OCI-LY1 (cell line): Measurements from ENCODE around the gene CRB2.

ENCODE experiments used
- H2AFZ ChIP-seq: fragments of 200-600 bp; sonication (generic), shearing (Covaris generic); 2 replicates; pipeline ENCODE4 v1.6.0; 2014; ENCODE audit warnings: antibody characterized with exemption, mild to moderate bottlenecking, low read length
- H3F3A ChIP-seq: fragments of 200-600 bp; sonication (generic), shearing (Covaris generic); 2 replicates; pipeline ENCODE4 v1.6.0; 2014; ENCODE audit warnings: mild to moderate bottlenecking, antibody characterized with exemption, low read length, moderate library complexity; ENCODE audit not compliant: insufficient read depth
- H3K27ac ChIP-seq: fragments of 200-600 bp; sonication (generic); 2 replicates; pipeline ENCODE4 v1.5.1; 2014; ENCODE audit warnings: low read length, mixed run types, mild to moderate bottlenecking, low read depth; ENCODE audit not compliant: poor library complexity, severe bottlenecking
- H3K27me3 ChIP-seq: fragments of 200-600 bp; sonication (generic); 2 replicates; pipeline ENCODE4 v1.6.0; 2014; ENCODE audit warnings: antibody characterized with exemption, mild to moderate bottlenecking, low read length, moderate library complexity; ENCODE audit not compliant: insufficient read depth
- H3K36me3 ChIP-seq: fragments of 200-600 bp; sonication (generic); 2 replicates; pipeline ENCODE4 v1.6.1; 2014; ENCODE audit warnings: mild to moderate bottlenecking, antibody characterized with exemption, low read length, moderate library complexity, mixed read lengths; ENCODE audit not compliant: insufficient read depth
- H3K4me1 ChIP-seq: fragments of 200-600 bp; sonication (generic); 2 replicates; pipeline ENCODE4 v1.5.1; 2014; ENCODE audit warnings: mild to moderate bottlenecking, low read length, moderate library complexity; ENCODE audit not compliant: insufficient read depth, severe bottlenecking
- H3K4me2 ChIP-seq: fragments of 200-600 bp; sonication (generic), shearing (Covaris generic); 2 replicates; pipeline ENCODE4 v1.6.1; 2014; ENCODE audit warnings: low read length
- H3K4me3 ChIP-seq: fragments of 200-600 bp; sonication (generic); 2 replicates; pipeline ENCODE4 v1.5.1; 2014; ENCODE audit warnings: low read length, low read depth, mild to moderate bottlenecking, mixed read lengths; ENCODE audit not compliant: poor library complexity, severe bottlenecking
- H3K79me2 ChIP-seq: fragments of 200-600 bp; shearing (Covaris generic); 2 replicates; pipeline ENCODE4 v1.6.1; 2016; ENCODE audit warnings: mixed run types, low read length, mixed read lengths; ENCODE audit not compliant: insufficient read depth
- H3K9ac ChIP-seq: fragments of 200-600 bp; sonication (generic), shearing (Covaris generic); 2 replicates; pipeline ENCODE4 v1.6.1; 2014; ENCODE audit warnings: mild to moderate bottlenecking, low read length, mixed read lengths
- H3K9me2 ChIP-seq: fragments of 200-600 bp; sonication (generic), shearing (Covaris generic); 2 replicates; pipeline ENCODE4 v1.6.1; 2014; ENCODE audit warnings: low read depth, mild to moderate bottlenecking, low read length, mixed read lengths
- H3K9me3 ChIP-seq: fragments of 200-600 bp; shearing (Covaris generic); 2 replicates; pipeline ENCODE4 v1.6.1; 2014; ENCODE audit warnings: low read length, mixed read lengths
- H4K20me1 ChIP-seq: fragments of 200-600 bp; sonication (generic), shearing (Covaris generic); 2 replicates; pipeline ENCODE4 v1.6.0; 2016; ENCODE audit warnings: mild to moderate bottlenecking, low read length; ENCODE audit not compliant: insufficient read depth
- CTCF ChIP-seq: fragments of 200-600 bp; sonication (generic), shearing (Covaris generic); IDR thresholded peaks from 2 replicates; pipeline ENCODE4 v1.5.1; 2017; ENCODE audit warnings: mild to moderate bottlenecking, antibody characterized with exemption, low read length, moderate library complexity, mixed read lengths
- EZH2 ChIP-seq: fragments of 200-600 bp; sonication (generic), shearing (Covaris generic); IDR thresholded peaks from 2 replicates; pipeline ENCODE4 v1.8.0; 2017; ENCODE audit warnings: borderline replicate concordance, mixed run types, mild to moderate bottlenecking, antibody characterized with exemption, low read length, moderate library complexity, mixed read lengths

Gene CRB2

GRCh38 chr9:123370526-123371227, 14.7 kb downstream of the CRB2 start:
- no peaks in the 10 kb centered on the region; the same call in 1 of the 2 replicates for H3K27me3 ChIP-seq
- no peaks in the 10 kb centered on the region for H3K79me2 ChIP-seq
- no peak overlapping the region for H2AFZ ChIP-seq
- H4K20me1 ChIP-seq, result no peaks in the 10 kb centered on the region
- H3K9me3 ChIP-seq, result no peaks in the 10 kb centered on the region
- no peak overlapping the region for H3K9ac ChIP-seq
- no peak for TF ChIP-seq CTCF
- TF ChIP-seq EZH2, result no peak
- H3K4me1 ChIP-seq, result no peaks in the 10 kb centered on the region
- H3K36me3 ChIP-seq, result no peaks in the 10 kb centered on the region
- H3K27ac ChIP-seq, result no peak overlapping the region
- no peaks in the 10 kb centered on the region for H3K9me2 ChIP-seq
- H3F3A ChIP-seq, result no peaks in the 10 kb centered on the region
- no peak overlapping the region for H3K4me2 ChIP-seq
- no peak overlapping the region for H3K4me3 ChIP-seq

GRCh38 chr9:123371228-123371584, 15.2 kb downstream of the CRB2 start:
- Histone ChIP-seq H3K9me3 (no peaks in the 10 kb centered on the region), H3K79me2 (no peaks in the 10 kb centered on the region), H3K4me3 (no peak overlapping the region), H3K27ac (no peak overlapping the region), H4K20me1 (no peaks in the 10 kb centered on the region), H3K4me2 (no peak overlapping the region), H3K36me3 (no peaks in the 10 kb centered on the region), H3K9ac (no peak overlapping the region), H3K9me2 (no peaks in the 10 kb centered on the region), H3F3A (no peaks in the 10 kb centered on the region), H3K27me3 (no peaks in the 10 kb centered on the region; the same call in 1 of the 2 replicates), H3K4me1 (no peaks in the 10 kb centered on the region), H2AFZ (no peak overlapping the region)
- TF ChIP-seq CTCF (no peak), EZH2 (no peak)

GRCh38 chr9:123371805-123372590, 16.0 kb downstream of the CRB2 start:
- Histone ChIP-seq H3K4me1 (no peaks in the 10 kb centered on the region), H2AFZ (no peak overlapping the region), H3F3A (no peaks in the 10 kb centered on the region), H3K4me2 (no peak overlapping the region), H3K4me3 (no peak overlapping the region), H4K20me1 (no peaks in the 10 kb centered on the region), H3K9ac (no peak overlapping the region), H3K27ac (no peak overlapping the region), H3K27me3 (no peaks in the 10 kb centered on the region; the same call in 1 of the 2 replicates), H3K79me2 (no peaks in the 10 kb centered on the region), H3K36me3 (no peaks in the 10 kb centered on the region), H3K9me3 (no peaks in the 10 kb centered on the region), H3K9me2 (no peaks in the 10 kb centered on the region)
- TF ChIP-seq CTCF, result no peak
- no peak for TF ChIP-seq EZH2
